Vagina (tissue), 2 donors: ENCODE data around the gene CHCHD6. TPM values are rescaled to one million over a fixed set of nuclear protein-coding genes. Genes with fewer than 3 reads are reported as not detected.

Experiments
- DNase-seq, 2 donors: peaks; one replicate each; pipeline ENCODE4 v3.0.0-alpha.2; 2017; ENCODE audit errors: extremely low spot score in 2 of 2
- H3K27ac ChIP-seq: fragments of 200-600 bp; sonication (generic); one replicate; pipeline ENCODE4 v1.5.1; 2019
- H3K27me3 ChIP-seq: fragments of 200-600 bp; sonication (generic); one replicate; pipeline ENCODE4 v1.5.1; 2019
- H3K36me3 ChIP-seq, 2 donors: fragments of 200-600 bp; sonication (generic); one replicate each; pipeline ENCODE4 v1.5.1; 2017 to 2019
- H3K4me1 ChIP-seq: fragments of 200-600 bp; sonication (generic); one replicate; pipeline ENCODE4 v1.5.1; 2019
- H3K4me3 ChIP-seq, 2 donors: fragments of 200-600 bp; sonication (generic); 1 replicate in 1 of 2; 2 replicates in 1 of 2; pipeline ENCODE4 v1.5.1; 2016 to 2019
- H3K9me3 ChIP-seq: fragments of 200-600 bp; sonication (generic); one replicate; pipeline ENCODE4 v1.5.1; 2019
- CTCF ChIP-seq, 3 experiments: fragments of 450-650 bp in 2 of 3; fragments of 200-600 bp in 1 of 3; sonication (generic) in 1 of 3; IDR thresholded peaks; one replicate each; pipeline ENCODE4 v1.5.1; 2017 to 2019; ENCODE audit warnings: antibody characterized with exemption in 3 of 3, mild to moderate bottlenecking in 2 of 3, moderate library complexity in 2 of 3
- POLR2A ChIP-seq, 2 donors: fragments of 450-650 bp; IDR thresholded peaks; one replicate each; pipeline ENCODE4 v1.6.1; 2017; ENCODE audit warnings: antibody characterized with exemption in 2 of 2, mild to moderate bottlenecking in 2 of 2, moderate library complexity in 2 of 2
- POLR2AphosphoS5 ChIP-seq, 2 donors: sonication (generic); formaldehyde crosslinking; IDR thresholded peaks; one replicate each; pipeline ENCODE4 v1.9.0; 2017; ENCODE audit warnings: antibody characterized with exemption in 2 of 2, mild to moderate bottlenecking in 2 of 2, low read depth in 1 of 2; ENCODE audit not compliant: insufficient read depth in 1 of 2
- intact Hi-C: fragments of 100-400 bp; cut with DNase I; formaldehyde crosslinking; loops from one replicate; pipeline ENCODE4 v1.15.1; 2023
- total RNA-seq: library from RNA; depleted of rRNA; stranded (reverse); fragments of >200 nt; gene quantifications from one replicate; pipeline ENCODE4 v1.2.3, GENCODE V29; 2016

Gene CHCHD6
- total RNA-seq, 1 donor from 2014 or later, result 12.8 TPM

GRCh38 chr3:126711121-126711760, 7.2 kb downstream of the CHCHD6 start:
- Histone ChIP-seq H3K4me1 (no peaks in the 10 kb centered on the region), H3K27ac (no peak overlapping the region), H3K4me3 (no peak overlapping the region), H3K36me3 (no peaks in the 10 kb centered on the region), H3K27me3 (no peaks in the 10 kb centered on the region), H3K9me3 (no peaks in the 10 kb centered on the region)
- no peak for DNase-seq
- no peak for TF ChIP-seq POLR2AphosphoS5 (IDR thresholded peaks at IDR 0.05; ENCODE audit: insufficient read depth in 1 of 2, low read depth in 1 of 2)
- no peak for TF ChIP-seq POLR2A (IDR thresholded peaks at IDR 0.05)
- TF ChIP-seq CTCF (IDR thresholded peaks at IDR 0.05), result no peak
- intact Hi-C loops, result no loop called here

- no peaks in the 10 kb centered on the region for H3K9me3 ChIP-seq
- intact Hi-C loops, result no loop called here
- no peaks in the 10 kb centered on the region for H3K36me3 ChIP-seq
- H3K4me3 ChIP-seq, result no peak overlapping the region
- TF ChIP-seq POLR2A (IDR thresholded peaks at IDR 0.05) (no peak), POLR2AphosphoS5 (IDR thresholded peaks at IDR 0.05; ENCODE audit: insufficient read depth in 1 of 2, low read depth in 1 of 2) (no peak), CTCF (IDR thresholded peaks at IDR 0.05) (no peak)
- no peak overlapping the region for H3K27ac ChIP-seq
- H3K4me1 ChIP-seq, result no peaks in the 10 kb centered on the region
- DNase-seq, result peak in 1 of 2 donors; percentile 56
- no peaks in the 10 kb centered on the region for H3K27me3 ChIP-seq
Observed at GRCh38 chr3:126713199-126713598, 9.2 kb downstream of the CHCHD6 start.

- Histone ChIP-seq H3K27ac (no peak overlapping the region), H3K4me1 (no peaks in the 10 kb centered on the region), H3K36me3 (no peaks in the 10 kb centered on the region), H3K27me3 (no peaks in the 10 kb centered on the region), H3K9me3 (no peaks in the 10 kb centered on the region), H3K4me3 (no peak overlapping the region)
- TF ChIP-seq POLR2A (IDR thresholded peaks at IDR 0.05) (no peak), CTCF (IDR thresholded peaks at IDR 0.05) (no peak), POLR2AphosphoS5 (IDR thresholded peaks at IDR 0.05; ENCODE audit: insufficient read depth in 1 of 2, low read depth in 1 of 2) (no peak)
- intact Hi-C loops, result no loop called here
- peak in 1 of 2 donors; percentile 64 for DNase-seq
Observed at GRCh38 chr3:126714276-126714900, 10.3 kb downstream of the CHCHD6 start.

GRCh38 chr3:126714921-126715320, 10.9 kb downstream of the CHCHD6 start:
- H3K27ac ChIP-seq, result no peak overlapping the region
- TF ChIP-seq CTCF (IDR thresholded peaks at IDR 0.05) (no peak), POLR2A (IDR thresholded peaks at IDR 0.05) (no peak), POLR2AphosphoS5 (IDR thresholded peaks at IDR 0.05; ENCODE audit: insufficient read depth in 1 of 2, low read depth in 1 of 2) (no peak)
- DNase-seq, result no peak
- H3K4me3 ChIP-seq, result no peak overlapping the region
- no peaks in the 10 kb centered on the region for H3K36me3 ChIP-seq
- no peaks in the 10 kb centered on the region for H3K9me3 ChIP-seq
- H3K4me1 ChIP-seq, result no peaks in the 10 kb centered on the region
- intact Hi-C loops, result loop anchor here (5.0 kb wide), 1 partner anchor 1002 kb away; no protein-coding TSS in a partner anchor
- H3K27me3 ChIP-seq, result no peaks in the 10 kb centered on the region

- no peak overlapping the region for H3K4me3 ChIP-seq
- no peak overlapping the region for H3K27ac ChIP-seq
- no peaks in the 10 kb centered on the region for H3K4me1 ChIP-seq
- TF ChIP-seq POLR2AphosphoS5 (IDR thresholded peaks at IDR 0.05; ENCODE audit: insufficient read depth in 1 of 2, low read depth in 1 of 2), result no peak
- TF ChIP-seq POLR2A (IDR thresholded peaks at IDR 0.05), result no peak
- TF ChIP-seq CTCF (IDR thresholded peaks at IDR 0.05), result no peak
- no peaks in the 10 kb centered on the region for H3K27me3 ChIP-seq
- no peaks in the 10 kb centered on the region for H3K36me3 ChIP-seq
- H3K9me3 ChIP-seq, result no peaks in the 10 kb centered on the region
- intact Hi-C loops, result loop anchor here (5.0 kb wide), 1 partner anchor 1002 kb away; no protein-coding TSS in a partner anchor
- DNase-seq, result peak in 1 of 2 donors; percentile 27
Observed at GRCh38 chr3:126715432-126715831, 11.4 kb downstream of the CHCHD6 start.
